ENCODE data around the gene AZU1. TPM values are rescaled to one million over a fixed set of nuclear protein-coding genes. Genes with fewer than 3 reads are reported as not detected.

AZU1 gene
- total RNA-seq, 2 experiments from 2014 or later: not detected

- Mint-ChIP-seq H3K27me3 (peaks cover 12% of the 10 kb centered on the region), H3K27ac (no peak overlapping the region), H3K36me3 (peaks cover 5% of the 10 kb centered on the region)
These were observed 33.8 kb upstream of the AZU1 start for GRCh38 chr19:793806-794205.

GRCh38 chr19:795073-795611 is 32.5 kb upstream of the AZU1 start:
- H3K4me3 Mint-ChIP-seq: peak overlapping the region; percentile 2
- DNase-seq: no peak
- H3K27me3 Mint-ChIP-seq: peaks cover 4% of the 10 kb centered on the region
- H3K9me3 Mint-ChIP-seq: no peaks in the 10 kb centered on the region
- H3K4me1 Mint-ChIP-seq: peaks cover 8% of the 10 kb centered on the region
- peaks cover 19% of the 10 kb centered on the region for H3K36me3 Mint-ChIP-seq
- no peak overlapping the region for H3K27ac Mint-ChIP-seq

More at GRCh38 chr19:793806-794205, 33.8 kb upstream of the AZU1 start:
- H3K4me1 Mint-ChIP-seq: peaks cover 8% of the 10 kb centered on the region
- no peaks in the 10 kb centered on the region for H3K9me3 Mint-ChIP-seq
- no peak overlapping the region for H3K4me3 Mint-ChIP-seq
- DNase-seq: no peak

- Mint-ChIP-seq H3K36me3 (peaks cover 24% of the 10 kb centered on the region), H3K27ac (no peak overlapping the region), H3K27me3 (peaks cover 4% of the 10 kb centered on the region), H3K9me3 (no peaks in the 10 kb centered on the region), H3K4me1 (peaks cover 14% of the 10 kb centered on the region), H3K4me3 (peak overlapping the region; percentile 90)
- no peak for DNase-seq
These were observed 31.7 kb upstream of the AZU1 start for GRCh38 chr19:795691-796581.

- Mint-ChIP-seq H3K36me3 (peaks cover 34% of the 10 kb centered on the region), H3K27ac (peak within 1 kb of the TSS; percentile 93), H3K27me3 (peaks cover 2% of the 10 kb centered on the region), H3K4me1 (peaks cover 21% of the 10 kb centered on the region), H3K9me3 (no peaks in the 10 kb centered on the region), H3K4me3 (peak within 1 kb of the TSS; percentile 90)
- DNase-seq: peak; percentile 99
These were observed 30.7 kb upstream of the AZU1 start, which contains the start of gene PTBP1 for GRCh38 chr19:796692-797527. PTBP1 (plus strand) TSS chr19:797452; CDS start chr19:797498, 46 bp downstream.

DNA sequence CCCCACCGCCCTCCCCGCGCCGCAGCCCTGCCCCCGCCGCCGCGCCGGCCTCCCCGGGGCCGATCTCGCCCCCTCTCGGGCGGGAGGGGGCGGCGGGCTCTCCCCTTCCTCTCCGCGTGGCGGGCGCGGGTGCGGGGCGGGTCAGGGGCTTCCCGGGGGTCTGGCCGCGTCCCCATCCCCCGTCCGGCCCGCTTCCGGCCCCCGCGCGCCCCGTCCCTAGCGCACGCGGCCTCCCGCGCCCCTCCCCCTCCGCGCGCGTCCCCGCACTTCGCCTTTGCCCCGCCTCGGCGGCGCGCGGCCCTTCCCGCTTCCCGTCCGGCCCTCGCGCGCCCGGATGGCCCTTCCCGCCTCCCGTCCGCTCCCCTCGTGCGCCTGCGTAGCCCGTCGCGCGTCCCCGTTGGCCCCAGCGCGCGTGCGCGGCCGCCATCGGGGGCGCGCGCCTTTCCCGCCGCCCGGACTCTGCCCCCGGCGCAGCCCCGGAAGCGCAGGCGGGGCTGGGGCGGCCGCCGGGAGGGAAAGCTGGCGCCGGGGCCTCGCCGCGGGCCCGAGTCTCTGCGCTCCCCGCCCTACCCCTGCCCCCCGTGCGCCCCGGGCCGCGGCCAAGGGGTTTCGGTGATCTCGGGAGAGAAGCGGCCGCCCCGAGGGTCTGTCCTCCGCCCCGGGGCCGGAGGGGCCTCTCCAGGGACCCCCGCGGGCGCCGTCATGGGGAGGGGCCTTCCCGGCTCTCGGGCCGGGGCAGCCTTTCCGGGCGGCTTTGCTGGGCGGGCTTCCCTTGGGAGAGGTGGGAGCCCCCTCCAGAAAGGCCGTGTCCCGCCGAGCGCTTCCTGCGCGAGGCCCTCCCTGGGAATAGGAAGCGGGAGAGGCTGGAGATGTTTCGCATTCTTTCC is 29.9 kb upstream of the AZU1 start:
- Mint-ChIP-seq H3K36me3 (peaks cover 40% of the 10 kb centered on the region), H3K27me3 (no peaks in the 10 kb centered on the region), H3K27ac (peak overlapping the region; percentile 90), H3K4me3 (peak overlapping the region; percentile 90), H3K9me3 (no peaks in the 10 kb centered on the region), H3K4me1 (peaks cover 27% of the 10 kb centered on the region)
- DNase-seq: peak; percentile 95

GRCh38 chr19:798415-799075 is 29.1 kb upstream of the AZU1 start:
- Mint-ChIP-seq H3K27ac (peak overlapping the region; percentile 90), H3K4me1 (peaks cover 30% of the 10 kb centered on the region), H3K36me3 (peaks cover 43% of the 10 kb centered on the region), H3K4me3 (peak overlapping the region; percentile 90), H3K27me3 (no peaks in the 10 kb centered on the region), H3K9me3 (no peaks in the 10 kb centered on the region)
- DNase-seq: no peak

- Mint-ChIP-seq H3K4me1 (peaks cover 30% of the 10 kb centered on the region), H3K27me3 (no peaks in the 10 kb centered on the region), H3K9me3 (no peaks in the 10 kb centered on the region), H3K36me3 (peaks cover 48% of the 10 kb centered on the region), H3K4me3 (peak overlapping the region; percentile 90), H3K27ac (peak overlapping the region; percentile 90)
- no peak for DNase-seq
These were observed 28.4 kb upstream of the AZU1 start for GRCh38 chr19:799076-799881.

- Mint-ChIP-seq H3K9me3 (no peaks in the 10 kb centered on the region), H3K36me3 (peaks cover 50% of the 10 kb centered on the region), H3K27ac (peak overlapping the region; percentile 90), H3K4me1 (peaks cover 30% of the 10 kb centered on the region), H3K27me3 (no peaks in the 10 kb centered on the region), H3K4me3 (peak overlapping the region; percentile 90)
- no peak for DNase-seq
These were observed 27.1 kb upstream of the AZU1 start for GRCh38 chr19:800360-801029.

GRCh38 chr19:801030-801860 is 26.4 kb upstream of the AZU1 start:
- Mint-ChIP-seq H3K36me3 (peaks cover 50% of the 10 kb centered on the region), H3K9me3 (no peaks in the 10 kb centered on the region), H3K4me3 (peak overlapping the region; percentile 79), H3K27me3 (no peaks in the 10 kb centered on the region), H3K4me1 (peaks cover 30% of the 10 kb centered on the region), H3K27ac (peak overlapping the region; percentile 84)
- no peak for DNase-seq

GRCh38 chr19:801861-802497 is 25.7 kb upstream of the AZU1 start:
- no peaks in the 10 kb centered on the region for H3K27me3 Mint-ChIP-seq
- peaks cover 53% of the 10 kb centered on the region for H3K36me3 Mint-ChIP-seq
- H3K4me3 Mint-ChIP-seq: peak overlapping the region; percentile 79
- H3K4me1 Mint-ChIP-seq: peaks cover 28% of the 10 kb centered on the region
- no peaks in the 10 kb centered on the region for H3K9me3 Mint-ChIP-seq
- H3K27ac Mint-ChIP-seq: peak overlapping the region; percentile 84
- DNase-seq: no peak

- Mint-ChIP-seq H3K36me3 (peaks cover 59% of the 10 kb centered on the region), H3K27ac (peak overlapping the region; percentile 78), H3K4me1 (peaks cover 28% of the 10 kb centered on the region), H3K27me3 (no peaks in the 10 kb centered on the region), H3K9me3 (no peaks in the 10 kb centered on the region), H3K4me3 (peak overlapping the region; percentile 79)
- DNase-seq: no peak
These were observed 25.0 kb upstream of the AZU1 start for GRCh38 chr19:802498-803098.

Data from activated naive CD8-positive, alpha-beta T cell treated with anti-CD3 and anti-CD28 coated beads for 36 hours (primary cell).